Measurements from ENCODE around the gene RWDD4.

Gene RWDD4

DNA sequence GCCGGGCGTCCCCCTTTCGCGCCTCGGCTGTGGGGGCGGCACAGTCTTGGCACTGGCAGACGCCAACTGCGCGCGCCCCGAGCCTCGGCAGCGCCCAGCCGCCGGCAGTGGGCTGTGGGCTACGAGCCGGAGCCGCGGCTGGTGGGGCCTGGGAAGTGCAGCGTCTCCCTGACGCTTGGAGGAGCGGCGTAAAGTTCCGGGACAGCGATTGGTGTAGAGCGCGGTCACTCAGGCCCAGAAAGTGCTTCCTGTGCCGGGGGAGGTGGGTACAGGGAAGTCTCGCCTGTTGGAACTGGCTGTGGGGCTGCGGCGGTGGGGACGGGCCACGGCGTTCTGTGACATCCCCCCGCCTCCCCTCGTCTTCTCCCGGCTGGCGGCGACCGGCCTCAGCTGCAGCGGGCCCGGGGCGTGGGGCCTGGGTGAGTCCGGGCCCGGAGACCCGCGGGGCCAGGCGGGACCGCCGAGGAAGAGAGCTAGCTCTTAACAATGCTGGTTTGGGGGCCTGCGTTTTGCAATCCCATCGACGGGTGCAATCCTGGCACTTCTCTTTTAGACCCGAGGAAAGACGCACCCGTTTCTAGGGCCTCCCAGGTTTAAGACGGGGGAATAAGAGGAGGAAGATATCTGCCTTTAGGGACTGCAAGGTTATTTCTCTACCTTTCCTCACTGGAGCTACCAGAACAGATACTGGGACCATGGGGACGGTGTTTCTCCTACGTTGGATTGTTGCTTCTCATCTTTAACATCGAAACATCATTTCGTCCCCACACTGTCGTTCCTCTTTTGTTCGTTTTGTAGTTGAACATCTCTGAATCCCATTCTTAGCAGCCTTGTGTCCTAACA is at the start of gene RWDD4, which contains the start of gene TRAPPC11:
Gene RWDD4, minus strand, starts transcription at position 157 of the 843 bp plus-strand sequence. CDS start 233 bp downstream, outside the sequence.
Gene TRAPPC11, plus strand, starts transcription at position 265 of the 843 bp plus-strand sequence. CDS start 4,575 bp downstream, outside the sequence.
- peak; percentile 13 for DNase-seq

DNA sequence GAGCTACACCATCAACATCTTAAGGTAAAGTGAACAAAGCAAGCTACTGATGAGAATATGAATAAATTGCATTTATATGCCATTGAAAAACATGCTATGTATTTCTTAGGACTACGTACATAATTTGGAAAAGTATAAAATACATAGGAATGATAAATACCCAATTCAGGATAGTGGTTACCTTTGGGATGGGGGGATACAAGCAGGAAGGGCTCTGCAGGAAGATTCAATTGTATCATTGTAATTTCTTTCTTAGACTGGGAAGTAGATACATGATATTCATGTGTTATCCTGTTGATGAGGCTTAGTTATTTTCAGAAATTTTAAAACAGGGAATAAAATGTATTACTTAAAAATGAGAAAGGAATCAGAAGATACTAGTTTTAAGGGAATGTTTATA is 43.5 kb upstream of the RWDD4 start:
- no peak for DNase-seq

DNA sequence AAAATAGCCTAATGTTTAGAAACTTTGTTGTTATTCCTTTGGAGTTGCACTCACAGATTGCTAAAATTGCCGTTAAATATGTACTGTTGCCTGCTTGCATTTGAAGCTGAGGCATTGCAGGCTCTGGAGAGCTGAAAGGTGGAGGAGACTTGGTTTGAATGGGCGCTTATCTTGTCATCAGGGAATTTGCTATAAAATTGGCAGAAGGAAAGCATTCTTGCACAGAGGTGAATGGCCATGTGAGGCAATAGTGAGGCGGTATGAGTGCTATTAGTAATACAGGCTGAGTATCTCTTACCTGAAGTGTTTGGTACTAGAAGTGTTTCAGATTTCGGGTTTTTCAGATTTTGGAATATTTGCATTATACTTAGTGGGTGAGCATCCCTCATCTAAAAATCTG is 41.4 kb upstream of the RWDD4 start:
- no peak for DNase-seq

DNA sequence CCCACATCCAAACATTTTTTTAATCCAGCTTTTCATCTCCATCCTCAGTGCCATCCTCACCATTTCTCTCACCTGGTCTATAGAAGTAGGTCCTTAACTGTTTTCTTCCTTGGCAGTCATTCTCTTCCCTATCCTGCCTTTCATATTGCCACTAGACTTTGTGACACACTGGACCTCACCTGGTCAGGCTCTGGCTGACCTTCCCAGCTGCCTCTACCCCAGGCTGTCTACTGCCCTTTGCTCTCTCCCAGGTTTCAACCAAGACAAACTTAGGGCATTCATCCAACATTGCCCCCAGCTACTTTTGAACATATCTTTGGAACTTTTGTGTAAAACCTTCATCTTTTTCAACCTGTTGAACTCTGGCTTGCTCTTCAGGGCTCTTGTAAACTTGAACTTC is 39.9 kb upstream of the RWDD4 start:
- no peak for DNase-seq

DNA sequence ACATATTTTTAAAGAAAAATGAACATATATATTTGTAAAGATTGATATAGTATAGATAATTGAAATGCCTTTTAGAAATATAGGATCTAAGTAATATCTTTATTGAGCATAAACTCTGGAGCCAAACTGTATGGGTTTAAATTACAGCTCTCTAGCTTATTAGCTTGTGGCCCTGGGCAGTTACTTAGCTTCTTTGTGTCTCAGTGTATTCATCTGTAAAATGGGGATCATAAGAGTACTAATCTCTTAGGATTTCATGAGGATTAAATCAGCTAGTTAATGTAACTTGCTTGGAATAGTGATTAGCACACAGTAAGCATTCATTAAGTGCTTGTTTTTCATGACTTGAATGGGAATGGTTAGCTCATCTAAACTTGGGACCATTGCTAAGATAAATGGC is 32.9 kb upstream of the RWDD4 start:
- no peak for DNase-seq

DNA sequence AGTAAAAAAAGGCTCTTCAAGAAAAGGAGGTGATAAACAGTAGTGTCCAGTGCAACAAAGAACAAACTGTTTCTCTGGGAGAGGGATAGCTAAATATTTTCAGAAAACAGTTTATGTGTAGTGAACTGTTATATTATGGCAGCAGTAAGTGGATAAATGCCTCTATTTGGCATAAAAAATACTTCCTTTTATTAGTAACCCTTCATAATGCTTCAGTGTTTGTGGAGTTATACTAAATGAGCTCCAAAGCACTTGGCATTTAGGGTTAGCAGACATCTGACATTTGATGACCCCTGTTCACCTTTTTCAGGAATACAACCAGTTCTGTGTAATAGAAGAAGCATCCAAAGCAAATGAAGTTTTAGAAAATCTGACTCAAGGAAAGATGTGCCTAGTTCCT is 32.0 kb upstream of the RWDD4 start:
- no peak for DNase-seq

DNA sequence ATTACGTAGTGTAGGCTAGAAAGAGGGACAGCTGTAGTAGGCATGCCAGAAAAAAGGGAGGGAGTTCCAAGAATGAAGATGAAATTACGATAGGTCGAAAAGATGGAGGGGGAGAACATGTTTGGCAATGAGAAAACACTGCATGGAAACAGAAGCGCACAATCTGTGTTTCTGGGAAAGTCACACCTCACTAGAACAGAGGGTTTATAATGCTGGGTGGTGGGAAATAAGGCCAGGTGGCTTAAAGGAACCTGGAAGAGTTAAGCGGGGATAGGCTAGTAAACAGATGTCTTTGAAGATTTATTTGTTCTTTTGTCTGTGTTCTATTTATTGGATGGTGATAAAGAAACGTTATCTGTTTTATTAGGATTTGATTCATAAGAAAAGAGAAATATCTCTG is 29.2 kb upstream of the RWDD4 start:
- no peak for DNase-seq

DNA sequence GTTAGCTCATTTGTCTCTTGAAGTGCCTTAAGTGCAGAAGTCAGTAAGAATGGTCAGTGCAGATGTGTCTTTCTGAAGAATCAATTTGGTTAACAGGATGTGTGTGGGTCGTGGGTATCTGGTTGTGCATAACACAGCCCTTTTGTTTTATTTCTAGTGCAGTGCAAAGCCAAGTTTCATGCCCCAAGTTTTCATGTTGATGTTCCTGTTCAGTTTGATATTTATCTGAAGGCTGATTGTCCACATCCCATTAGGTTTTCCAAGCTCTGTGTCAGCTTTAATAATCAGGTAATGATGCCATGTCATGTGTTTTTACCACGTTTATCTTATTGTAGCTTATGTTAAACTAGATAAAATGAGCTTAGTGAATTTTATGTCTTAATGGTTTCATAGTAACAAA is 27.5 kb upstream of the RWDD4 start:
- no peak for DNase-seq

DNA sequence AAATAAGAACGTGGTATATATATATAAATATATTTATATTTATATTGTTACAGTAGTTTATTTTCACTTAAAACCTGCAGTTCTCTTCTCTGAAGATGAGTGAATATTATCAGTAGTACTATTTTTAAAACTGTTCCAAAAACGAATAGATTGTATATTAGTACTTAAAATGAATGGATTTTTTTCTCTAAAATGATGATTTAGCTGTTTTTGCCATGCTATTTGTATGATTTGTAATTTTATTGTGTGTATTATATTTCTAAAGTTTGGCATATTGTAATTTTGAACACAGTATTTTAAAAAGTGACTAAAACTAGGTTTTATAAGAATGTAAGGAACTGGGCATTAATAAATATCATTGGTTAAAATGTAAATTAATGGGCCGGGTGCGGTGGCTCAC is 22.1 kb upstream of the RWDD4 start:
- DNase-seq: no peak

DNA sequence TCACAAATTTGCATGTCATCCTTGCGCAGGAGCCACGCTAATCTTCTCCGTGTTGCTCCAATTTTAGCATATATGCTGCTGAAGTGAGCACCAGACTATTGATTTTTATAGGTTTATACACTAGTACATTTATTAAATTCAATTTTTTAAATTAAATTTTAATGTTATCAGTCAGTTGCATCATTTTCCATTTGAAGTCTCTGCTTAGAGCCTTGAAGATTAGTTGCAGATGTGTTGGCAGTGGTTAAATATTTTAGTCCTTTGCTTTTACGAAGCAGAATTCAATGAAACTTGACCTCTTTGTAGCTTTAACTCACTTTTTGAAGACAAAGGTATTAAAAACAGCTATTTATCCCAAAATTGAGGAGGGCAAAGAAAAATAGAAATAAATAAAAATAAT is 16.6 kb upstream of the RWDD4 start:
- no peak for DNase-seq

DNA sequence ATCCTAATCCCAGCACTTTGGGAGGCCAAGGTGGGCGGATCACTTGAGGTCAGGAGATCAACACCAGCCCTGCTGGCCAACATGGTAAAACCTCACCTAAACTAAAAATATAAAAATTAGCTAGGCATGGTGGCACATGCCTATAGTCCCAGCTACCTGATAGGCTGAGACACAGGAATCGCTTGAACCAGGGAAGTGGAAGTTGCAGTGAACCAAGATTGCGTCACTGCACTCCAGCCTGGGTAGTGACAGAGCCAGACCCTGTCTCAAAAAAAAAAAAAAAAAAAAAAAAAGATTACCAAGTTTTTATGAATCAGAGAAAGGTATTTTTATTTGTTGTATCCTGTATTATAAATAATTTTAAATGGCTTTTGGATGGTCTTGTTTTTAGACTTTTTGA is 15.2 kb upstream of the RWDD4 start:
- no peak for DNase-seq

DNA sequence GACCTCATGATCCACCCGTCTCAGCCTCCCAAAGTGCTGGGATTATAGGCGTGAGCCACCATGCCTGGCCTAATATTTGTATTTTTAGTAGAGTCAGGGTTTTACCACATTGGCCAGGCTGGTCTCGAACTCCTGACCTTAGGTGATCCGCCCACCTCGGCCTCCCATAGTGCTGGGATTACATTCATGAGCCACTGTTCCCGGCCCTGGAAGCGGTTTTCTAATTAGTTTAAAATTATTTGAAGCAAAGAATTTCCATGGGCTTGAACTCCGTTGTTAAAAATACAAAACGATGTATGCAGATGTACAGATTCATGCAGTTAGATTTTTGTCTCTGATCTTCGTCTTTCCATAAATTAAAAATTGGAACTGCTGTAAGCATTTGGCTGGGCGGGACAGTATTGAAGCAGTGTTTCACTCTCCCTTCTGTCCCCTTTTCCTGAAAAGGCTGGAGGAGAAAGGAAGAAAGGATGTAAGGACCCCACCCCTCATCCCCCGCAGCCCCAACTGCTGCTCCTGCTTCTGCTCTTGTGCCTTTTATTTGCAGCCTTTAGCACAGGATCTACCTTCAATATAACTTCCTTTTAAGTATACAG is 12.1 kb upstream of the RWDD4 start:
- no peak for DNase-seq

DNA sequence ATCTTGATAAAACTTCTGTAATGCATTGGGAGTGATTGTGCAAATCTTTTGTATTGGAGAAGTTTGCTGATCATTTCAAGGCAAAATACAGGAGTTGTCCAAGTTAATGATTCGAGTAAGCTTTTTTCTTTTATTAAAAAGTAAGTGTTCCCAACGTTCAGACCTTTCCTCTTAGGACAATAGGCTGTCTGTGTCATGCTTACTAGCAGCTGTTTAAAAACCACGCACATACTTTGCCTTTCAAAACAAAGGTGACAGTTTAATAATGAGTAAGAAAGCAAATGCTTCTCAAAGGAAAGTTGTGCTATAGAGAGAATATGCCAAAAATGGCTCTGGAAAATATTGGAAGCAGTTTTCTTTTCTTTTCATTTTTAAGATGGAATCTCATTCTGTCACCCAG is 11.3 kb upstream of the RWDD4 start:
- DNase-seq: no peak

DNA sequence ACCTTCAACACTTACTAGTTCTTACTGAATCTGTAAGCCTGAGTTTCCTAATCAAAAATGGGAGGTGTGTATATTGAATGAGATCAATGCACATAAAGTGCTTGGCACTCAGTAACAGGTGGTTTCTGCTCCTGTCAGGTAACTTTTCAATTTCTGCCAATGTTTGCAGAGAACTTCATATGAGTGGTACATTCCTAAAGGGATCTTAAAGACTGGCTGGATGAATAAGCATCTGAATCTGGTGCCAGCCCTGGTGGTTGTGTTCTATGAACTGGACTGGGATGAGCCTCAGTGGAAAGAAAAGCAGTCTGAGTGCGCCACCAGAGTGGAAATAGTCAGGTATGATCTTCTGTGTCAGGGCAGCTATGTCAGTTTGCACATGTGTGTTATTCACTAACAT is 7.1 kb upstream of the RWDD4 start:
- DNase-seq: no peak

DNA sequence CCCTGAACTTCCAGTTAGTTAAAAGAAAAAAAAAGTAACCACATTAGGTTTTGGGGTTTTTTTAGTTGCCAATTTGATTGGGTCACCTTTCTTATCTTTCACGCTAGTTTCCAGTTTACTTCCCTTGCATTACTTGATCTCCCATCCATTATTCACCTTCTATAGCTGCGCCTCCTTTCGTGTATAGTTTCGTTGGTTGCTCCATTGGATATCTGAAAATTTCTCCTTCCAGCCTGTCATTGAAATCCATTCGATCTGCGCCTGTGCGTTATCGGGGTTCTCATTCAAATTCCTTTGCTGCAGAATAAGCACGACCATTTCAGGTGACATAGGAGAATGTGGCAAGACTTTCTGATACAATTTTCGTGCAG is 872 bp upstream of the RWDD4 start:
- no peak for DNase-seq

DNA sequence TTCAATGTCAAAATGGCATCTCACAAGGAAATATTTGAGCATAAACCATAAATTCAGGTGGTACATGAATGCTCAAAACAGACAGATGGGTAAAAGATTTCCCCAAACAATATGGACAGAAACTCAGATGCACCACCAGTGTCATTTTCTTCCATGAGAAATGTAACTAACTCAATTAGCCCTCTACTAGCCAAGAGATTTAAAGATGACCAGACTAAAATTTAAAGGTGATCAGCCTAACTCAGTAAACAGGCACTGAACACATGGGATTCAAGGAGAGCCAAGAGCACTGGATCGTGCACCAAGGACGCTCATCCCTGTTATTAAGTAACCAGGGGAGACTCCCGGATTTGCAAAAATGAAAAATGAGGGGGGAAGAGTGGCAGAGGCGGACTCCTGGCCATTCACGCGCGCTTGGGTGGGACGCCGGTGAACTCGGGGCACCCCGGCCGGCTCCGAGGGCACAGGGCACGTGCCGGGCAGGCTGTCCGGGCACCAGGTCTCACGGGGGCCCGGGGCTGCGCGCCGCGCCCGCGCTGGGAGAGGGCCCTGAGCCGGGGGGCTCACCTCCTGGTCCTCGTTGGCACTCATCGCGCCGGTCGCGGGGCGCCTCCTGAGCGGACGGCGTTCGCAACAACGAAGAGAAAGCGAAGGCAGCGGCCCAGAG is 490 bp downstream of the RWDD4 start:
- DNase-seq: no peak

DNA sequence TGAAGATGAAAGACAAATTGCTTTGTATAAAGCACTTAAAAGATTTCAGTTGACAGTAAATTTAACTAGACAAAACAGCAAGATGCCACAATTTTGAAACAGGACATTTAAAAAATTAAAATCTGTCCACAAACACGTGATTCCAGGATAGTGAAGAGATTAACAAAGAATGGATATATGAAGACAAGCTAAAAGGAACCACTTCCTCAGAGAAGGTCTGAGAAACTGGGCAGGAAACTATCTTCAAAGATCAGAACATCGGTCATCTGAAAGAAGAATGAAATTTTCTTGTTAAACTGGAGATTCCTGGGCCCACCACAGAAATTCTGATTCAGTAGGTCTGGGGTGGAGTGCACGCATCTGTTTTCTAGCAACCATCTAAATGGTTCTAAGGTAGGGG is 1.4 kb downstream of the RWDD4 start:
- no peak for DNase-seq

DNA sequence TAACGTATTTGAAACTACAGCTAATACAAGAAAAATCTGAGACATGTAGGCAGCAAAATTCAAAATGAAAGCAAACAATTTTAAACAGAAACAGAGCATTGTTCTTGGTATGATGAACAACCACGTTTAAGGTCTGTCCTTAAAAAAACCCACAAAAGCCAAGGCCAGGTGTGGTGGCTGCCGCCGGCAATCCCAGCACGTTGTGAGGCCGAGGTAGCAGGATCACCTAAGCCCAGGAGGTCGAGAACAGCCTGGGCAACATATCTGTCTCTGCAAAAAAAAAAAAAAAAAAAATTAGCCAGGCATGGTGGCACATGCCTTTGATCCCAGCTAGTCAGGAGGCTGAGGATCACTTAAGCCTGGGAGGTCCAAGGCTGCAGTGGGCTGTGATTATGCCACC is 13.7 kb downstream of the RWDD4 start:
- DNase-seq: no peak

DNA sequence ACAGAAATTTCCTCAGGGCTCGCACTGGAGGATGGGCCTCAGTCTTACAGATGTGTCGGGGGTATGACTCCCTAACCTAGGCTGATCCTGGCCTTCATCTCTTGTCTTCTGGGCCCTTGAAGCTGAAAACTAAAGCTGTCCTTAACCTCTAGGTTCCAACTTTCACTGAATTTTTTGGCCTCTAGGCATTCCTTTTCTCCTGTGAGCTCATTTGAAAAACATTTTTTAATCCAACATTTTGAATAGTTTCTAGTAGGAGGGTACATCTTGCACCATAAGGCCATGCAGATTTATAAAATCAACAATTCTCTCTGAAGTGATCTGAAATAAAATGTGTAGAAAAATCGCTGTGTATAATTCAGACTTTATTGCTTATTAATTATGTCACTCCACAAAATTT is 19.7 kb downstream of the RWDD4 start:
- no peak for DNase-seq

DNA sequence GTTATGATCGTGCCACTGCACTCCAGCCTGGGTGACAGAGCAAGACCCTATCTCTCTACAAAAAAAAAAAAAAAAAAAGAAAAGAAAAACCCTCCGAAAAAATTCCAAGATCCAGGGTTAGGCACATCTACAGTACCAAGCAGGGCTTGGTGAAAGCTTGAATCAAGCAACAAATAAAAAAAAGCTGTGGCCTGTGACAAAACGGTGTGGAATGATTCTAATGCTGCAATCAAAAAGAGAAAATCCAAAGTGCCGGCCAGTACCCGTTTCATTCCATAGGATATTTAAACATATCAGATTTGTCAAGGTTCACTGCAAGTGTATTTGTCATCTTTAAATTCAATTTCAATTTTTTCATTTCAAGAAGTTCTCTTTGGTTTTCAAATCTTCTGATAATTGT is 20.5 kb downstream of the RWDD4 start:
- no peak for DNase-seq

DNA sequence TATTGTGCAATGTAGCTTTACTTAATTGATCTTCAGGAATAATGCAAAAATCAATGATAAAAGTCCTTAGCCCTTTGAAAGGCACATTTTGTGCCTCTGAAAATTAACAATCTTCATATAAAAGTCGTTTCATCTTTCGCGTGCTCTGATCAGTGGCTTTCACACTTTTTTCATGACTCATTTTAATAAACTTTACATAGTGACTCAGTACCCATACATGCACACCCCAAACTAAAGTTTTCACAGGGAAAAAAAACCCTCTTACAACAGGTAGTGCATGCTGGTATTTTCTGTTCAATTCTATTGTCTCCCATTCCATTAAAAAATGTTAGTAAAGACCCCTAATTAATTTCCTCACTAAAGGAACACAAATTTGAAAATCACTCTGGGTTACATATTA is 21.5 kb downstream of the RWDD4 start:
- DNase-seq: no peak

DNA sequence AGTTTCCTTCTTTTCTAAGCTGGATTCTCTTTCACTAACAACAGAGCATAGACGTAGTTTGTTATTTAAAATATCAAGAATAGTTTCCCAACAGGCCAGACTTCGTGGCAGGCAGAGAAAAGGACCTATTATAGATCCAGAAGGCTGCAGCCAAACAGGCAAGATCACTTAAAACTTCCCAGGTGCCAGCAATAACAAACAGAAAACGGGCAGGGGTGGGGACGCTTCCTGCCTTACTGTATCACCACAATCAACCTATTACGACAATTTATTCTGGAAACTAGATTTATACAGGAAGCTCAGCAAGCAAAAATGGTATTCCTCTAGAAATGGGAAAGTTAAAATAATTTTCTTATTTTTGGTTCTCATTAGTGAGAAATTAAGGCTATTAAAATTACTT is 22.1 kb downstream of the RWDD4 start:
- DNase-seq: no peak

DNA sequence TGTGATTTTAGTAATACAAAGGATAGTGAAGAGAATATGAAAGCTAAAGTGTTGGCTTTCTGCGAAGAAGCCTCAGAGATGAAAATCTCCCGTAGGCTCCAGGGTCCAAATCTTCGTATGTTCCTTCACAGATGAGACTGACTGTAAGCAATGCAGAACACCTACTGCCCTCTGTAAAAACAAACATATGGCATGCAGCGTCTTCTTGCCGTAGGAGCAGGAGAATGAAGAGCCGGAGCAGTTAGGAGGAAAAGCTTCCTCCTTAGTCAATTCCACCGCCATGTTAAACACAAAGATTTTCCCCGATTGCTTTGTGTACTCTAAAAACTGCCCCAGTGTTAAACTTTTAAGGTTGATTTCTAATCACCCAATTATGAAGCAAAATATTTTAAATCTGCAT is 22.5 kb downstream of the RWDD4 start:
- DNase-seq: no peak

DNA sequence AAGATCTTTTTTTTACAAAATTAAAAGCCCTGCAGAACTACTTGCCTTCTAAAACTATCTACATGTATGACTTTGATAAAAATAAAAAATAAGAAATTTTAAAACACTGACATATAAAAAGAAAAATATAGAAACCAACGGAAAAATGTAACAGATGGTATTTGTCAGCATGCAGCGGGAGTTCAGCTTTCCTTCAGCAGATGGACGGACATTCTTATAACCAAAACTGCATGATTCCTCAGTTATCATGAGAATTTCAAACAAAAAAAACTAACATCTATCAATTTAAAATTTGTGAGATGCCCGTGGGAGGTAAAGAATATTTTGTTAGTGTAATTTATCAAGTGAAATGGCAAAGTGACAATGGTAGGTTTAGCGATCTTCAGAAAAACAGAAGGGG is 23.2 kb downstream of the RWDD4 start:
- DNase-seq: no peak
